GM15510 (cell line): Measurements from ENCODE around the gene THSD4.

Experiments
- POLR2A ChIP-seq: IDR thresholded peaks from 3 replicates; pipeline ENCODE4 v1.6.1; 2011; ENCODE audit warnings: borderline replicate concordance; ENCODE audit not compliant: insufficient read length; ENCODE audit errors: extremely low read depth

THSD4 gene

DNA sequence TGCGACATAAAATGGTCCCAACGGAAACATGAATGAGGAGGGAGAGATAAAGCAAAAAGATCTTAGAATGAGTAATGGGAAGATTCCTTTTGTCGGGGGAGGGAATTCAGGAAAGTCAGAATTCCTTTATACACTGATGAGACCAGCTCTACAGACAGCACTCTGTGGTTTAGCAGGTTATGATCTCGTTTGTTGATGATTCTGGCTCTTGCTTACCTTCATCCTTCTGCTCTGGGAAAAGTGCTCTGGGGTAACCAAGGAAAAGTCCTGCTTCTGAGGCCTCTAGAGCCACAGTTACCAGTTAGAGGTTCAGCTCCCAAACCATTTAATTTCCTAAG is 544.4 kb downstream of the THSD4 start:
- no peak for TF ChIP-seq POLR2A

DNA sequence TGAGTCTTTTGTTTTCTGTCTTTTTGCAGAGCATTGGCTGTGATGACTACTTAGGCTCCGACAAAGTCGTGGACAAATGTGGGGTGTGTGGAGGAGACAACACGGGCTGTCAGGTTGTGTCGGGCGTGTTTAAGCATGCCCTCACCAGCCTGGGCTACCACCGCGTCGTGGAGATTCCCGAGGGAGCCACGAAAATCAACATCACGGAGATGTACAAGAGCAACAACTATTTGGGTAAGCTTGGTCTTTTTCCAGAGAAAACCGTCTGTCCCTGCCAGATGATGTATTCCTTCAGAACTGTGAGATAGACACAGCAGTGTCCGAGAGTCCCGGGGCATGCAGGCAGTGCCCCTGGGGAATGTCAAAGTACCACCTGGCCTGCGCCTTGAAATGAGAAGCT is 545.2 kb downstream of the THSD4 start:
- no peak for TF ChIP-seq POLR2A

DNA sequence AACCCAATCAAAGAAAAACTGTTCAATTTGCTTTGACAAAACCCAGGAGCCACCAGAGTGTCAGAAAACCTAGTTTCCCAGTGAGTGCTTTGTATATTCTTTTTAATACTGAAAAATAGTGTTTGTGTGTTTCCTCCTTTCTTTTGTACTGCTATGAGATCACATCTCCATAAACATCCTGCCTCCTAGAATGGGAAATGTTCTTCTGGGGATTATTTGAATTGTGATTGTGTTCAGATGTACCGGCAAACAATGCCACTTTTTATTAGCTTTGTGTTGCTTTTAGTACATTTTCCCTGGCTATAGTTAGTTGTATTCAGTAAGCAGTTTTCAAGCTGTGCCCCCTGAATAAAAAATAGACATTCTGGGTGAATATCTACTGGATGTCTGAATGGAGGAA is 547.0 kb downstream of the THSD4 start:
- no peak for TF ChIP-seq POLR2A

DNA sequence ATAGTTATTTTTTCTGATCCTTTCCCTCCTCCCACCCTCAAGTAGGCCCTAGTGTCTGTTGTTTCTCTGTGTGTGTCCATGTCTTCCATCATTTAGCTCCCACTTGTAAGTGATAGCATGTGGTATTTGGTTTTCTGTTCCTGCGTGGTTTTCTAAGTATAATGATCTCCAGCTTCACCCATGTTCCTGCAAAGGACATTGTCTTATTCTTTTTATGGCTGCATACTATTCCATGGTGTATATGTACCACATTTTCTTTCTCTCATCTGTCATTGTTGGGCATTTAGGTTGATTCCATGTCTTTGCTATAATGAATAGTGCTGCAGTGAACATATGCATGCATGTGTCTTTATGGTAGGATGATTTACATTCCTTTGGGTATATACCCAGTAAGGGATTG is 549.4 kb downstream of the THSD4 start:
- no peak for TF ChIP-seq POLR2A

DNA sequence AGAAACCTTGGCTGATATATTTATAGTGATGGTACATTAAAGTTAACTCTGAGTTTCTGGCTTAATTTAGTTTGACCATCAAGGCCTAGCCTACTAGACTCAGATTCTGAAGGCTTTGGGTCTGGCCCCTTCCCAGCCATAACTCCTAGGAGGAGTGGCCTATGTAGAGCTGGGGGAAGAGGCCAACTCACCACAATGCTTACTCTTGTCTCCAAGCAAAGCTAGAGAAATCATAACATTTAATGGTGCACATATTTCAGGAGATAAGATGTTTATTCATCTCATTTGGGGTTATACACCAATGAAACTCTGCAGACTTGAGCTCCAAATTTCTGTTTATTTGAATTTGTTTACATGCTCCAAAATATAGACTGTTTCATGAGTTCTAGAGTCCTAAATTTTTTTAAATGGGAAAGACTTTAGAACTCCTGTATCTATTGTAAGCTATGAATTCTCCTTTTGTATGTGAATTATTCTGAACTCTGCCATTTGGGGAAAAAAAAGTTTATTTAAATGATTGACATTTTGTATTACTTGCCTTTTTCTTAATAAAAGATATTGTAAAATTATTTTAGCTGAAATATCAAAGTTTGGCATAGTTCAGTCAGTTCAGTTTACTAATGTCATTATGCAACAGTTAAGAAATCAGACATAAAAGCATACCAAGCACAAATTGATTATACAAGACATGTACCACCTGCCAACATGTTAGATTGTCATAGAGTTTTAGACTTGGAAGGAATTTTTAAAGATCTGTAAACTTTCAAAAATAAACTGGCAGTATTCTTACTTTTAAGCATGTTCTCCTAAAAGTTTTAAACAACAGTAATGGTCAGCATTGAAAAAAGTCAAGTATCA is 551.7 kb downstream of the THSD4 start:
- no peak for TF ChIP-seq POLR2A

DNA sequence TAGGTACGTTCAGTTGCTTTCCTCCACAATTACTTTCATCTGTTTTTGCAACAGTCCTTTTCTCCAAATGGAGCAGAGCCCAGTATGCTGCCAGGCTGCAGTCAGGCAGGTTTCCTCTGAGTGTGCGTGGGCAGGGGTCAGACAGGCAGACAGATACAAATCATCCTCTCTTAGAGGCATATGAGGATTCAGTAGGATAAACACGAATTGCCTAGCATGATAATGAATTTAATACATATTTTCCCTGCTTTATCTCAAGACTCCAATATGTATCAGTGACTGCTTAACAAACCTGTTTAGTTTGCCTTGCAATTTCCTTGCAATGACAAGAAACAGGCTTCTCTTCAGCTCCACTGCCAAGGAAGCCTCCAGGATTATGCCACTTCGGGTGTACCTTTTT is 554.4 kb downstream of the THSD4 start:
- no peak for TF ChIP-seq POLR2A

DNA sequence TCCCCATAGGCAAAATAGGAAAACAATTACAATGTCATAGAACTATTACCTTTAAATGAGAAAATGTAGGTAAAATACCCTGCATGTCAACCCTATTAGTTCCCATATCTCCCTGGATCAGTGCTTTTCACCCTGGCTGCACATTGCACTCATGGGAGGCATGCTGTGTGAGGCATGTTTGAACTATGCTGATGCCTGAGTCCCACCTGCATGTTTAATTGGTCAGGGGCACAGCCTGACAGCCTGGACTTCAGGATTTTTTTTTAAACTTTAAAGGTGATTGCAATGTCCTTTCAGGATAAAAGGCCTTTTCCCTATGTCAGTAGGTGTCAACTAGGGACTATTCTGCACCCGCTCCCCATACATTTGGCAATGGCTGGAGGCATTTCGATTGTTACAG is 559.1 kb downstream of the THSD4 start:
- TF ChIP-seq POLR2A = no peak

DNA sequence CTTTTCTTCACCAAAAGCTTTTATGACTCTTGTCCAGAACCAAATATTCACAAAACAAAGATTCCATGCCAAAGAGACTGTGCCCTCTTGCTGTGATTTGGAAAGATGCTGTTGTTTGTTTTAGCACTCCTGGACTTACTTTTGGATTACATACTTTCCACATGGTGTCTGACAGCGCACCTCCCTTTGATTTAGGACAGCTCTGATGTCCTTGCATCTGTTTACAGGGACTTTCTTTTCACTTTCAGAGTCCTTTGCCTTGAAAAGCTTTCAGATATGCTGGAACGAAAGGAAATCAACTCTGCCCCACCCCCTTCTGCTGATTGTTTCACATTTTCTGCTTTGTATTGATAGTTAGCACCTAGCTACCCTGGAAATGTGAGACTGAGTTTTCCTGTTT is 562.1 kb downstream of the THSD4 start:
- no peak for TF ChIP-seq POLR2A

DNA sequence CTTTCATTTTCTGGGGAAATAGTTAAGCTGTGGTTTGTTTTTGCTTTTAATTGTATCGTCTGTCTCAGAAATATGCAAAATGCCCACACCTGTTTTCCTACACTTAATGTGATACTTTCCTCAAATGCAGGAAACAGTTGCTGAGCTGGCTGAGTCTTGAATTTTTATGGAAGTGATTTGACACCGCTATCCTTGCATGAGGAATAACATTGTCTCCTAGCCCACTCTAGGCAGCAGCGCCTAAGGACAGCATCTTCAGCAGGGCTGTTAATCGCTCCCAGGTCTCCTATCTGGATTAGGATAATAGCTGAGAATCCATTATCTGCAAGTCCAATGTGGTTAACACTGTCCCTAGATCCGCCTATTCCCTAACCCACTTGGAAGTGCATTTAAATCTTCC is 562.5 kb downstream of the THSD4 start:
- TF ChIP-seq POLR2A = no peak

DNA sequence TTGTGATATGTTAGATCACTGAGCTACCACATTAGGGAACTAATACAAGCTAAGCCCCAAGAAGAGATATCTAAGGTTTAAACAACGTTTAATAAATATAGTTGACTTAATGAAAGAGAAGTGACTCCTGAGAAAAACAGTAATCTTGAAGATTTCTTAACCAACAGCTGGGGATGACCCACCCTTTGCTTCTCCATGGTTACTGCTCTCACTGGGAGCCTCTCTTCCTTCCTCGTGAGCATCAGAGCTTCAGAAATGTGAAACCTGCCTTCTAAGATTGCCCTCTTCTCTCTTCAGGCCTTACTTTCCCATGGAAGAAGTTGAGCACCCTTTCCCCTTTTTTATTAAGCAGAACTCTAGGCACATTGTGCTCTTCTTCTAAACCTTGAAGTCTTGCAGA is 562.9 kb downstream of the THSD4 start:
- TF ChIP-seq POLR2A = no peak

DNA sequence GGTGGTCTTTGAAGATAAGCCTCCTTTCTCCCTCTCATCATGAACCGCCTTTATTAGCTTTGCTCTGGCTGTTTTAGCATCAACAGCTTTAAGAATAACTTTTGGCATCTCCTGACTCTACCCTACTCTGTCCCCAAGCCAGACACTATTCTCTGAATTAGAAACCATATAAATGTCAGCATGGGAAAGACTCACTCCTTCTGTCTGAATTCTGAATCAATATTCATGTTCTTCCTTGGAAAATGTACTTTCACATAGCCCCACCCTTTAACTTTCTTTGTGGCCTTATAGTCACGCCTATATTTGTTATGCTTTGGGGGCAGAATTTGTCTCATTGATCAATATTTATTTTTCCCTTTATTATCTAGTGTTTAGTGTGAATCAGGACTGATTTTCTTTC is 563.3 kb downstream of the THSD4 start:
- no peak for TF ChIP-seq POLR2A

DNA sequence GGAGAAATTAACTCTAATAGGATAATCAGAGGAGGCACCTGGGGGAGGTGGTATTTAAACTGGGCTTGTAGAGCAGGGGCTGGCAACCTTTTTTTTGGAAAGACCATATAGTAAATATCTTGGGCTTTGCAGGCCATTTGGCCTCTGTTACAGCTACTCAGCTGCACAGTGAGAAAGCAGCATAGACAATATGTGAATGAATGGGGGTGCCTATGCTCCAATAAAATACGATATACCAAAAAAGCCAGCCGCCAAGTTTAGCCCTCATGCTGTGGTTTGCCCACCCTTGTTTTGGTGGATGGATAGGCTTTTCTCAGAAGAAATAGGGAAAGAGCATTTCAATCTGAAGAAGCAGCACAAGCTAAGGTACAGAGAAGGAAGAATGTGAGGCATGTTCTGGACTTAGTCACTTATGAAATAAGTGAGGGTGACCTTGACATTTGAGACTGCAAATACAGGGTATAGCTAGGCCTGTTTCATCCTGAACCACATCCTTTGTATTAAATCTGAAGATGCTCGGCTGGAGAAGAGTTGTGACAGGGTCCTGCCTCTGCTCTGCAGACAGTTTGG is 564.0 kb downstream of the THSD4 start:
- TF ChIP-seq POLR2A = no peak

DNA sequence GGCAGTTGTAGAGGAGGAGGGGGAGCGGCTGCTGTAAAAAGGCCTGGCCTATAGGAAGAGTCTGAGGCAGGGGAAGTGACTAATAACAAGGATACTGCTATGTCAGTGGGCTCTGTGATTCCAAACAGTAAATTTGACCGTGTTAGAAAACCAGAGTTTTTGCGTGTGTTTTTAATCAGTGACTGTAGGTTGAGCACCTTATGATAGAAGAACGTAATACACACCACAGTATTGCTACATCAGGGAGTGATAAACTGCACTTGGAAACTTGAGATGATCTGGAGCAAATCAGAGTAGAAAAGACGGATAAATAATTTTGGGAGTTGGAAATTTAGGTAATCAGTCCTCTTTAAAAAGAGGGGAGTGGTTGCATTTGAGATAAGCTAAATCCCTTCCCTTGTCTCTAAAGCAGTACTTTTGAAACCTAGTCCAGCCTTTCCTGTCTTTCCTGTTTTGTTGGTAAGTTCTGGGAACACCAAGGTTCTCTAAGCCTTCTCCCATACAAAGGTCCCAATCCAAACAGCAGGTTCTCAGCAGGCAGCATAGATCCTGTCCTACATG is 564.6 kb downstream of the THSD4 start:
- TF ChIP-seq POLR2A = no peak

DNA sequence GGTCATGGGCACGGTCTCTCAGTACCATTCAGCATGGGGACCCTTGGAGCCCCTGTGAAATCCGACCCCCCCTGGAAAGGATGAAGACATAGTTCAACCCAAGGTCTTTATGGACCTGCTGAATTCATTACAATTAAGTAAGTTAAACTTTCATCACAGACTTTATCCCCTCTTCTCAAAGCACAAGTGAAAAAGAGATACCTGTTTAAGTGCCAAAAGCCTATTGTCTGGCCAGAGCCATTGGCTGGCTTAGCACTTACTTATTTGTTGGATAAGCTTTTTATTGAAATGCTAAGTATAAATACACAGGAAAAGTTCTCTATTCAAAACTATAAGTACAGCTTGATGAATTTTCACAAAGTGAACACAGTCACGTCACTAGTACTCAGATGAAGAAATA is 566.7 kb downstream of the THSD4 start:
- TF ChIP-seq POLR2A = no peak

DNA sequence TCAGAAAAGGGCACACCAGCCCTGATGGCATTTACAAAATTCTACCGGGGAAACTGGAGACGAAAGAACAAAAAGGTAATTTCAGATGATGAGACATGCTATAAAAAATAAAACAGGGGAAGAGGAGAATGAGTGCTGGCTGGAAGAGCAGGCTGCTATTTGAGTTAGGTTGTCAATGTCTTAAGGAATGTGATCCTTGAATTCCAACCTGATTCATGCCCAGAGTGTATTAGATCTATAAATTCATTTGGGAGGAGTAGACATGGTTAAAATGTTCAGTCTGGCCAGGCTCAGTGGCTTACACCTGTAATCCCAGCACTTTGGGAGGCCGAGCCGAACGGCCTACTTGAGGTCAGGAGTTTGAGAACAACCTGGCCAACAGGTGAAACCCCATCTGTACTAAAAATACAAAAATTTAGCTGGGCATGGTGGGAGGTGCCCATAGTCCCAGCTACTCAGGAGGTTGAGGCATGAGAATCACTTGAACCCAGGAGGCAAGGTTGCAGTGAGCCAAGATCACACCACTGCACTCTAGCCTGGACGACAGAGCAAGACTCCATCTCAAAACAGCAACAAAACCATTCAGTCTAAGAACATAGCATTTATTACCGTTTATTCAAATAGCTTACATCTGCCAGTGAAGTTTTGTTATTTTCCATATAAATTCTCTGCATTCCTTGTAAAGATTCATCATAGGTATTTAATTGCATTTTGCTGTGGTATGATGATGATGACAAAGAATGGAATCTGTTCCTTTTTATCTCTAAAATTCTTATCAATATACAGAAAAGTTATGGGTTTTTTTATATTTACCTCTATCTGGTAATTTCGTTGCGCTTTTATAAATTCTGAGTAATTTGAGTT is 568.4 kb downstream of the THSD4 start:
- TF ChIP-seq POLR2A = no peak
